ENCODE data around the gene LIMK1. TPM values are rescaled to one million over a fixed set of nuclear protein-coding genes. Genes with fewer than 3 reads are reported as not detected.

Gene LIMK1
- total RNA-seq, 1 experiment from 2014 or later: 34.4 TPM

Other genes with a start within 250 kb of the LIMK1 start
- 14.3 TPM in 2 replicates for gene METTL27, start 241.3 kb upstream of the LIMK1 start, total RNA-seq (2022)
- 0.59 and 1.2 TPM in 2 replicates for gene TMEM270, start 222.6 kb upstream of the LIMK1 start, total RNA-seq (2022)
- gene ELN, start 55.6 kb upstream of the LIMK1 start, total RNA-seq (2022): 0.39 and 0.42 TPM in 2 replicates
- 191 and 196 TPM in 2 replicates for gene EIF4H, start 90.6 kb downstream of the LIMK1 start, total RNA-seq (2022)
- 0.90 and 0.95 TPM in 2 replicates for gene LAT2, start 126.2 kb downstream of the LIMK1 start, total RNA-seq (2022)
- 32.5 and 38.6 TPM in 2 replicates for gene RFC2, start 170.6 kb downstream of the LIMK1 start, total RNA-seq (2022)
- gene CLIP2, start 205.6 kb downstream of the LIMK1 start, total RNA-seq (2022): 22.4 and 22.9 TPM in 2 replicates

Data from Calu3 (cell line).